HCT116 (cell line): ENCODE measurements around the gene THADA. TPM values are rescaled to one million over a fixed set of nuclear protein-coding genes. Genes with fewer than 3 reads are reported as not detected.

Experiments used
- ATAC-seq: fragments of 200-7000 bp; cut with Tn5 transposase; 2 replicates; pipeline ENCODE4 v1.9.1; 2020; ENCODE audit warnings: mild to moderate bottlenecking, moderate library complexity
- BruUV-seq: library from RNA; stranded (reverse); fragments of 400-500 nt; replicated peaks from 2 replicates; lab custom pipeline; 2021; lab: Mats Ljungman, UMichigan
- CTCF ChIA-PET: fragments of 300-600 bp; sonication (Branson Sonifier 250); formaldehyde crosslinking; loops from one replicate; lab custom pipeline; 2021; ENCODE audit warnings: antibody characterized with exemption; lab: Charles Lee
- POLR2A ChIA-PET: fragments of 300-600, 350-600 bp; sonication (Branson Sonifier 250); formaldehyde crosslinking; loops from one replicate; lab custom pipeline; 2021; ENCODE audit warnings: antibody characterized with exemption; lab: Charles Lee
- RAD21 ChIA-PET, 2 experiments: fragments of 300-600 bp; sonication (Branson Sonifier 250); formaldehyde crosslinking; loops; one replicate each; lab custom pipeline; 2023; ENCODE audit warnings: low total read pairs in 2 of 2; ENCODE audit not compliant: uncharacterized antibody in 2 of 2, unreplicated experiment in 2 of 2, low non-redundant PET in 1 of 2; lab: Charles Lee
- DNase-seq: peaks from one replicate; pipeline ENCODE4 v3.0.0-alpha.2; 2010; ENCODE audit warnings: low read depth, low spot score
- H2AFZ ChIP-seq: fragments of 200-600 bp; shearing (Covaris generic), sonication (generic); 2 replicates; pipeline ENCODE4 v1.6.1; 2017; ENCODE audit warnings: low read depth, mixed run types, mixed read lengths, antibody characterized with exemption, low read length; ENCODE audit not compliant: poor library complexity, severe bottlenecking
- H3K27ac ChIP-seq: 2 replicates; pipeline ENCODE4 v1.5.1; 2012; ENCODE audit warnings: low read depth, low read length
- H3K27me3 ChIP-seq: fragments of 200-600 bp; sonication (generic); 2 replicates; pipeline ENCODE4 v1.6.1; 2016; ENCODE audit warnings: mixed run types, low read length, mixed read lengths; ENCODE audit not compliant: insufficient read depth
- H3K36me3 ChIP-seq, 2 experiments: fragments of 200-500 bp in 1 of 2; fragments of 200-600 bp in 1 of 2; sonication (Bioruptor generic) in 1 of 2; sonication (generic) in 1 of 2; 2 replicates each; pipeline versions ENCODE4 v1.5.1 to v1.6.1; 2014 to 2016; ENCODE audit warnings: low read length in 2 of 2, inconsistent platforms in 1 of 2, mixed read lengths in 1 of 2, mixed run types in 1 of 2; ENCODE audit not compliant: insufficient read depth in 2 of 2, control insufficient read depth in 1 of 2
- H3K4me1 ChIP-seq, 2 experiments: fragments of 200-600 bp in 1 of 2; sonication (generic) in 1 of 2; 2 replicates each; pipeline versions ENCODE4 v1.5.1 to v1.6.1; 2012 to 2017; ENCODE audit warnings: low read length in 2 of 2, inconsistent platforms in 1 of 2, mild to moderate bottlenecking in 1 of 2, mixed read lengths in 1 of 2, mixed run types in 1 of 2, moderate library complexity in 1 of 2; ENCODE audit not compliant: insufficient read depth in 2 of 2, control insufficient read depth in 1 of 2
- H3K4me2 ChIP-seq: fragments of 200-600 bp; sonication (generic); 2 replicates; pipeline ENCODE4 v1.6.1; 2017; ENCODE audit warnings: mixed run types, low read length, mixed read lengths
- H3K4me3 ChIP-seq, 2 experiments: fragments of 200-600 bp in 1 of 2; sonication (generic) in 1 of 2; replicated peaks in 1 of 2; 2 replicates each; pipeline ENCODE4 v1.5.1; 2011 to 2016; ENCODE audit warnings: low read length in 2 of 2, control low read depth in 1 of 2, low read depth in 1 of 2, mild to moderate bottlenecking in 1 of 2, mixed read lengths in 1 of 2, mixed run types in 1 of 2
- H3K79me2 ChIP-seq: fragments of 200-600 bp; sonication (generic); 2 replicates; pipeline ENCODE4 v1.6.1; 2017; ENCODE audit warnings: mild to moderate bottlenecking, mixed run types, low read length, moderate library complexity, mixed read lengths; ENCODE audit not compliant: insufficient read depth
- H3K9ac ChIP-seq: fragments of 200-600 bp; sonication (generic); 2 replicates; pipeline ENCODE4 v1.6.1; 2016; ENCODE audit warnings: low read length, mixed read lengths
- H3K9me2 ChIP-seq: fragments of 200-600 bp; sonication (generic), shearing (Covaris generic); 2 replicates; pipeline ENCODE4 v1.6.1; 2017; ENCODE audit warnings: mixed run types, mild to moderate bottlenecking, moderate library complexity; ENCODE audit not compliant: insufficient read depth
- H3K9me3 ChIP-seq, 2 experiments: fragments of 200-500 bp in 1 of 2; fragments of 200-600 bp in 1 of 2; sonication (Bioruptor generic) in 1 of 2; sonication (generic) in 1 of 2; 2 replicates each; pipeline ENCODE4 v1.6.1; 2014 to 2017; ENCODE audit warnings: low read length in 2 of 2, mixed read lengths in 2 of 2, inconsistent platforms in 1 of 2, low read depth in 1 of 2, mild to moderate bottlenecking in 1 of 2, mixed run types in 1 of 2, moderate library complexity in 1 of 2; ENCODE audit not compliant: control insufficient read depth in 1 of 2, insufficient read depth in 1 of 2
- H4K20me1 ChIP-seq: fragments of 200-600 bp; sonication (generic), shearing (Covaris generic); 2 replicates; pipeline ENCODE4 v1.6.1; 2017; ENCODE audit warnings: mixed run types, mild to moderate bottlenecking, moderate library complexity; ENCODE audit not compliant: insufficient read depth
- ATF3 ChIP-seq: IDR thresholded peaks from 2 replicates; pipeline ENCODE4 v1.6.1; 2012
- CTCF ChIP-seq, 3 experiments: fragments of 200-600 bp in 1 of 3; sonication (generic) in 1 of 3; IDR thresholded peaks in 2 of 3; conservative IDR thresholded peaks in 1 of 3; 2 replicates each; pipeline ENCODE4 v1.5.1; 2012 to 2017; ENCODE audit warnings: low read depth in 2 of 3, low read length in 2 of 3, antibody characterized with exemption in 1 of 3, borderline replicate concordance in 1 of 3, control low read depth in 1 of 3, mild to moderate bottlenecking in 1 of 3, mixed read lengths in 1 of 3, mixed run types in 1 of 3, moderate library complexity in 1 of 3; ENCODE audit not compliant: insufficient read depth in 1 of 3
- EGR1 ChIP-seq: IDR thresholded peaks from 2 replicates; pipeline ENCODE4 v1.6.1; 2012; ENCODE audit warnings: low read depth
- EZH2phosphoT487 ChIP-seq: fragments of 200-600 bp; IDR thresholded peaks from 2 replicates; pipeline ENCODE4 v1.6.1; 2018; ENCODE audit warnings: antibody characterized with exemption, borderline replicate concordance
- JUND ChIP-seq: IDR thresholded peaks from 2 replicates; pipeline ENCODE4 v1.6.1; 2012
- POLR2A ChIP-seq: IDR thresholded peaks from 2 replicates; pipeline ENCODE4 v1.7.0; 2011; ENCODE audit warnings: borderline replicate concordance; ENCODE audit not compliant: insufficient read depth, insufficient read length; ENCODE audit errors: extremely low read depth
- RAD21 ChIP-seq: IDR thresholded peaks from 2 replicates; pipeline ENCODE4 v1.6.1; 2012; ENCODE audit warnings: low read depth, mild to moderate bottlenecking
- SIN3A ChIP-seq: IDR thresholded peaks from 2 replicates; pipeline ENCODE4 v1.6.1; 2012; ENCODE audit warnings: low read depth
- SP1 ChIP-seq: IDR thresholded peaks from 2 replicates; pipeline ENCODE4 v1.6.1; 2012; ENCODE audit warnings: low read depth
- SRF ChIP-seq: IDR thresholded peaks from 2 replicates; pipeline ENCODE4 v1.6.1; 2012; ENCODE audit warnings: low read depth
- ZNF274 ChIP-seq: fragments of 200-500 bp; sonication (Bioruptor generic); IDR thresholded peaks from 2 replicates; pipeline ENCODE4 v1.6.1; 2014; ENCODE audit warnings: mild to moderate bottlenecking, low read depth, low read length, inconsistent platforms
- intact Hi-C: fragments of 100-400 bp; cut with micrococcal nuclease; formaldehyde crosslinking; loops from 2 replicates; pipeline ENCODE4 v1.10.0; 2022
- total RNA-seq: library from RNA; stranded (reverse); gene quantifications from one replicate; pipeline ENCODE4 v1.2.1, GENCODE V29; 2021; ENCODE audit not compliant: unreplicated experiment
- TF ChIP-seq, protein P1 (sequence below): IDR thresholded peaks from 2 replicates; pipeline ENCODE4 v1.6.1; 2012

THADA gene
- total RNA-seq, 1 experiment from 2014 or later: 30.7 TPM

- no peak for TF ChIP-seq SIN3A
- TF ChIP-seq POLR2A: no peak
- no peak for TF ChIP-seq SRF
- no peak for TF ChIP-seq ATF3
- TF ChIP-seq CTCF (IDR thresholded peaks at IDR 0.05 in 2 of 3, conservative IDR thresholded peaks at IDR 0.05 in 1 of 3; ENCODE audit: borderline replicate concordance in 1 of 3, insufficient read depth in 1 of 3, low read depth in 2 of 3, low read length in 2 of 3): no peak
- TF ChIP-seq EZH2phosphoT487: no peak
- TF ChIP-seq, protein P1, sequence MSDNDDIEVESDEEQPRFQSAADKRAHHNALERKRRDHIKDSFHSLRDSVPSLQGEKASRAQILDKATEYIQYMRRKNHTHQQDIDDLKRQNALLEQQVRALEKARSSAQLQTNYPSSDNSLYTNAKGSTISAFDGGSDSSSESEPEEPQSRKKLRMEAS: no peak
- TF ChIP-seq EGR1: no peak
- TF ChIP-seq RAD21: no peak
- no peak for TF ChIP-seq JUND
Observed at GRCh38 chr2:43631618-43632317, 35.9 kb upstream of the THADA start (continued).

DNA sequence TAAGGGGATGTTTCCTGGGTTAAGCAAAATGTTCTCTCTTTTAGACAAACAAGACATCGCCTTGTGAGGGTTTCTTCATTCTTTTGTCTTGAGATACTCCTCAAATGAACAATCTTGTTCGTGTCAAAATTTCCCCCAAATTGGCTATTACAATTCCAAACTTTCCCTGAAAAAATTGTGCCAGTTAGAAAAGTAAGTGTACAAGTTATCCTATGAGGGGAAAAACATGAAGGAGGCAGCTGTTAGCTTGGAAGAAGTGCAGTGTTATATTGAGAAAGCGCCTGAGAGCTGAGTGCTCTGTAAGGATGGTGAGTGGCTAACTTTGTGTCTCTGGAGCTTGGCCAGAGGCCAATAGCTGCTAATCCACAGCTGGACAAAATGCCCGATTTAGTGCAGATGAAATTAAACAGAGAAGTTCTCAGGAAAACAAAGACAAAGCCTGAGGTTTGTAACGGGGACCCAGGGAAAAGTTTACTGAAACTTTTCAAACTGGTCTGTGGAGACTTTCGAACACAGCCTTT lies 27.2 kb upstream of the THADA start:
- H3K27me3 ChIP-seq: no peaks in the 10 kb centered on the region
- H2AFZ ChIP-seq: no peak overlapping the region
- BruUV-seq: no TSS peak
- no peaks in the 10 kb centered on the region for H3K79me2 ChIP-seq
- H3K9ac ChIP-seq: no peak overlapping the region
- H3K27ac ChIP-seq: no peak overlapping the region
- no peaks in the 10 kb centered on the region for H3K4me1 ChIP-seq
- no peak overlapping the region for H3K4me3 ChIP-seq
- CTCF ChIA-PET: no interaction called here
- H4K20me1 ChIP-seq: no peaks in the 10 kb centered on the region
- no peaks in the 10 kb centered on the region for H3K36me3 ChIP-seq
- DNase-seq: no peak
- TF ChIP-seq ZNF274 (no peak), SP1 (no peak), SRF (no peak)
- TF ChIP-seq, all 23 proteins: peak for 0
- ATAC-seq: no peak
- no peaks in the 10 kb centered on the region for H3K9me2 ChIP-seq
- ChIA-PET POLR2A (no interaction called here), RAD21 (no interaction called here)
- intact Hi-C loops: no loop called here
- no peak overlapping the region for H3K4me2 ChIP-seq
- H3K9me3 ChIP-seq: no peaks in the 10 kb centered on the region
